Transverse colon (tissue), 4 donors: ENCODE results near the gene CENPM. TPM values are rescaled to one million over a fixed set of nuclear protein-coding genes. Genes with fewer than 3 reads are reported as not detected.

Experiments
- DNase-seq: peaks from one replicate; pipeline ENCODE4 v3.0.0-alpha.2; 2019
- H3K27ac ChIP-seq, 4 donors: fragments of 200-600 bp; sonication (generic); 2 replicates each; pipeline ENCODE4 v1.5.1; 2016 to 2018; ENCODE audit warnings: inconsistent platforms in 4 of 4
- H3K27me3 ChIP-seq: fragments of 200-600 bp; sonication (generic); 2 replicates; pipeline ENCODE4 v1.5.1; 2017; ENCODE audit warnings: inconsistent platforms
- H3K36me3 ChIP-seq, 4 donors: fragments of 200-600 bp; sonication (generic); 2 replicates each; pipeline ENCODE4 v1.5.1; 2017 to 2019; ENCODE audit warnings: inconsistent platforms in 4 of 4
- H3K4me1 ChIP-seq, 4 donors: fragments of 200-600 bp; sonication (generic); 2 replicates each; pipeline ENCODE4 v1.5.1; 2017 to 2020; ENCODE audit warnings: inconsistent platforms in 4 of 4
- H3K4me3 ChIP-seq, 4 donors: fragments of 200-600 bp; sonication (generic); 1 replicate in 1 of 4; 2 replicates in 3 of 4; pipeline versions ENCODE4 v1.5.1 to v1.6.1; 2017 to 2019; ENCODE audit warnings: inconsistent platforms in 4 of 4
- H3K9me3 ChIP-seq, 2 donors: fragments of 200-600 bp; sonication (generic); 2 replicates each; pipeline ENCODE4 v1.5.1; 2017 to 2019; ENCODE audit warnings: inconsistent platforms in 2 of 2
- CTCF ChIP-seq, 5 experiments: fragments of 200-600 bp in 3 of 5; fragments of 450-650 bp in 2 of 5; sonication (generic) in 3 of 5; IDR thresholded peaks; 1 replicate in 2 of 5; 2 replicates in 3 of 5; pipeline ENCODE4 v1.5.1; 2016 to 2017; ENCODE audit warnings: antibody characterized with exemption in 5 of 5, inconsistent platforms in 3 of 5, mild to moderate bottlenecking in 2 of 5, moderate library complexity in 1 of 5
- EP300 ChIP-seq: sonication (generic); formaldehyde crosslinking; IDR thresholded peaks from one replicate; pipeline ENCODE4 v1.6.1; 2017; ENCODE audit warnings: antibody characterized with exemption, low read depth
- POLR2A ChIP-seq: fragments of 450-650 bp; IDR thresholded peaks from one replicate; pipeline ENCODE4 v1.6.1; 2016; ENCODE audit warnings: antibody characterized with exemption, mild to moderate bottlenecking, moderate library complexity
- POLR2AphosphoS5 ChIP-seq, 3 donors: sonication (generic); formaldehyde crosslinking; IDR thresholded peaks; one replicate each; pipeline ENCODE4 v1.6.1; 2016; ENCODE audit warnings: antibody characterized with exemption in 3 of 3
- WGBS, 2 donors: methylation state at CpG; one replicate each; pipeline ENCODE4 v1.1.5; 2018; ENCODE audit warnings: low coverage in 1 of 2; 5-methylcytosine and 5-hydroxymethylcytosine counted together
- in situ Hi-C, 4 donors: fragments of 200-750 bp; cut with MboI; loops; one replicate each; pipeline versions ENCODE4 v1.15.0 to v1.15.1; 2017; ENCODE audit warnings: low sequenced_read_pairs in 3 of 4, low pct_ligation_motif_present in 1 of 4, low pct_unique_long_range_greater_than_20kb in 1 of 4
- intact Hi-C: fragments of 100-400 bp; cut with DNase I; formaldehyde crosslinking; loops from one replicate; pipeline ENCODE4 v1.15.1; 2023; ENCODE audit warnings: low total_unique reads
- total RNA-seq, 4 donors: library from RNA; depleted of rRNA; stranded (reverse); fragments of >200 nt; gene quantifications; one replicate each; pipeline ENCODE4 v1.1.0, GENCODE V29; 2016

CENPM gene
- total RNA-seq, 4 donors from 2014 or later, result 6.0 to 22.9 (median 11.0) TPM; not detected in 1

DNA sequence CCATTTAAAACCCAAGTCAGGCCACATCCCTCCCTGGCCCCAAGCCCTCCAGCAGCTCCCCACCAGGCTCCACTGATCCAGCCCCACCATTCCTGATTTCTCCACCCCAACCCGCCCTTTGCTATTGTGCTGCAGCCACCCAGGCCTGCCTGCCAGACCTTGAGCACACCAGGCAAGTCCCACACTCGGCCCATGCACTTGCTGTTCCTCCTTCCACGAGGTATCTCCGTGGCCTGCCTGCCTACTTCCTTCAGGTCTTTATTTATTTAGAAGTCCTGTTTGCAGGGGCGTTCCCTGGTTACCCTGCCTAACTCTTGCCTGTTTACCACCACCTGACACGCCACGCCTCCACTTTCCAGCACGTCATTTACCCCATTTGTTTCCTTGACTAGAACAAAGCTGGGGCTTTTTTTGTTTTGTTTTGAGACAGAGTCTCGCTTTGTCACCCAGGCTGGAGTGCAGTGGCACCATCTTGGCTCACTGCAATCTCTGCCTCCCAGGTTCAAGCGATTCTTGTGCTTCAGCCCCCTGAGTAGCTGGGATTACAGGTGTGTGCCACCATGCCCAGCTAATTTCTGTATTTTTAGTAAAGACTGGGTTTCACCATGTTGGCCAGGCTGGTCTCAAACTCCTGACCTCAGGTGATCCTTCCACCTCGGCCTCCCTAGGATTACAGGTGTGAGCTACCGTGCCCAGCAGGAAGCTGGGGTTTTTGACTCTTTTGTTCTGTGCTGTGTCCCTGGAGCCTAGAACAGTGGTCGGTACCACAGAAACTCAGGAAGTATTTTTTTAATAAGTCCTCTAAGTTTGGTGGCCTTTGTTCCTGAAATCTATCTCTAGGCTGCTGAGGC lies 6.7 kb downstream of the CENPM start:
- intact Hi-C loops, result loop anchor here (5.0 to 10.0 kb wide), 3 partner anchors 115 to 243 kb away; partner anchors contain the start of gene MEI1
- in situ Hi-C loops, result loop anchor here (5.0 to 25.0 kb wide), 5 partner anchors 115 to 245 kb away; partner anchors contain the start of genes MEI1 (in 3 of the 4) and CCDC134 (in 2 of the 4)
- DNase-seq, result peak; percentile 94
- Histone ChIP-seq H3K9me3 (no peaks in the 10 kb centered on the region), H3K27me3 (no peaks in the 10 kb centered on the region), H3K4me1 (peaks cover 14 to 29% (median 16%) of the 10 kb centered on the region in 4 donors), H3K36me3 (no peaks in the 10 kb centered on the region), H3K27ac (peak overlapping the region; percentile 89 to 94 (median 90)), H3K4me3 (peak overlapping the region in 1 of 4 donors; percentile 30)
- TF ChIP-seq POLR2A, result peak; percentile 92
- peak; percentile 62 to 95 (median 93) for TF ChIP-seq POLR2AphosphoS5 (IDR thresholded peaks at IDR 0.05)
- TF ChIP-seq EP300, result peak; percentile 77
- no peak for TF ChIP-seq CTCF (IDR thresholded peaks at IDR 0.05)
- WGBS, 2 donors, result 0 to 54% methylated on average over 2 to 13 of the region's 13 CpGs

DNA sequence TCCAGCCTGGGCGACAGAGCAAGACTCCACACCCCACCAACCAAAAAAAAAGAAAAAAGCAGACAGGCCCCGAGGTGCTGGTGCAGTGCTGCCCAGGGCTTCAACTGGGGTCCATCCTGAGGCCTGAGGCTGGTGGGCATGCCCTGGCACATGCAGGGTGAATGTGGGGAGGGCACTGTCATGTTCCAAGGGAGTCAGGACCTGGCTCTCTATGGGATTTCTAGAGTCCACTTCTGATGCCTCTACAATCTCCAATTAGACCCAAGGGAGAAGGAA lies 10.1 kb downstream of the CENPM start:
- no peaks in the 10 kb centered on the region for H3K36me3 ChIP-seq
- no peaks in the 10 kb centered on the region for H3K27me3 ChIP-seq
- 90% methylated on average over 2 of the region's 2 CpGs; no CpG with 5 or more reads in 1 of the 2 donors for WGBS, 2 donors
- DNase-seq, result no peak
- no peak overlapping the region for H3K27ac ChIP-seq
- intact Hi-C loops (no loop called here), in situ Hi-C loops (loop anchor here in 1 of 4 donors (25.0 kb wide), 1 partner anchor 125 kb away; the partner anchor contains the start of gene CCDC134)
- no peak overlapping the region for H3K4me3 ChIP-seq
- no peaks in the 10 kb centered on the region for H3K9me3 ChIP-seq
- H3K4me1 ChIP-seq, result peaks cover 13 to 19% (median 15%) of the 10 kb centered on the region in 4 donors
- TF ChIP-seq CTCF (IDR thresholded peaks at IDR 0.05) (no peak), EP300 (no peak), POLR2AphosphoS5 (IDR thresholded peaks at IDR 0.05) (no peak), POLR2A (no peak)

DNA sequence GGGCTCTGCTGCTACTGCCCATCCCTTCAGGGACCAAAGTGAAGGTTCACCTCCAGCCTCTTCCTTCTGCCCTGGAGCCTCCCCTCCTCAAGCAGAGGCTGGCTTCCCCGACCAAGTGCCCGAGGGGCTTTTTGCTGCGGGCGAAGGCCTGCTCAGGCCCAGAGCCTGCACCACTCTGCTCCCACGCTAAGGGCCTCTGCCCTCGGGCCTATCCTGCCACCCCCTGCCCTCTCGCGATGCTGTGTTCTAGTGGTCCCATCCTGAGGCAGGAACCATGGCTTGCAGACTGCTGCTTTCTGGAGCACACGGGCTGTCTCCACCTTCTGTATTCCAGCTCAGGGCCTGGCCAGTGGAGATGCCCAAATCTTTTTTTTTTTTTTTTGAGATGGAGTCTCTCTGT lies 11.4 kb downstream of the CENPM start:
- intact Hi-C loops, result no loop called here
- Histone ChIP-seq H3K9me3 (no peaks in the 10 kb centered on the region), H3K27me3 (no peaks in the 10 kb centered on the region), H3K4me1 (peaks cover 6 to 13% (median 8%) of the 10 kb centered on the region in 4 donors), H3K27ac (no peak overlapping the region), H3K36me3 (no peaks in the 10 kb centered on the region), H3K4me3 (no peak overlapping the region)
- in situ Hi-C loops, result loop anchor here in 1 of 4 donors (25.0 kb wide), 1 partner anchor 123 kb away; the partner anchor contains the start of gene CCDC134
- no peak for DNase-seq
- TF ChIP-seq EP300 (no peak), CTCF (IDR thresholded peaks at IDR 0.05) (no peak), POLR2AphosphoS5 (IDR thresholded peaks at IDR 0.05) (no peak), POLR2A (no peak)
- 89% methylated on average over 9 of the region's 9 CpGs; no CpG with 5 or more reads in 1 of the 2 donors for WGBS, 2 donors

DNA sequence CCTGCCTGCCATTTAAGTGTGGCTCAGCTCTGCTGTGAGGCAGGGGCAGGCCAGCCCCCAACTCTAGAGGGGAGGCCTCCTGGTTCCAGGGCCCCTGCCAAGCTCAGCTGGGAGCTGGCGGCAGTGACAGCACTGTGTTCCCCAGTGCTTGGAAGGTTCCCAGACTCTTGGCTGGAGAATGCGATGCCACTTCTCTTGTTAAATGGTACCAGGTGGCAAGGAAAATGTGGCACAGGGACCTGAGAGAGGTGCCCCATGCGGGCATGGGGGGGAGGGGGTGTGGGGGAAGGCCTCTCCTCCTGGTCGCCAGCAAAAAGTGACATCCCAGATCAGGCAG lies 12.0 kb downstream of the CENPM start:
- in situ Hi-C loops (loop anchor here in 1 of 4 donors (25.0 kb wide), 1 partner anchor 123 kb away; the partner anchor contains the start of gene CCDC134), intact Hi-C loops (no loop called here)
- TF ChIP-seq POLR2AphosphoS5 (IDR thresholded peaks at IDR 0.05), result no peak
- TF ChIP-seq POLR2A, result no peak
- no peak for TF ChIP-seq EP300
- no peak for TF ChIP-seq CTCF (IDR thresholded peaks at IDR 0.05)

More for the DNA sequence above, 12.0 kb downstream of the CENPM start:
- Histone ChIP-seq H3K36me3 (no peaks in the 10 kb centered on the region), H3K9me3 (no peaks in the 10 kb centered on the region), H3K27me3 (no peaks in the 10 kb centered on the region), H3K4me3 (no peak overlapping the region), H3K4me1 (peaks cover 3 to 9% (median 5%) of the 10 kb centered on the region in 4 donors), H3K27ac (no peak overlapping the region)
- 67 to 91% methylated on average over 3 to 4 of the region's 4 CpGs for WGBS, 2 donors
- DNase-seq, result no peak
